ENCODE results near the gene RBM39.

DNA sequence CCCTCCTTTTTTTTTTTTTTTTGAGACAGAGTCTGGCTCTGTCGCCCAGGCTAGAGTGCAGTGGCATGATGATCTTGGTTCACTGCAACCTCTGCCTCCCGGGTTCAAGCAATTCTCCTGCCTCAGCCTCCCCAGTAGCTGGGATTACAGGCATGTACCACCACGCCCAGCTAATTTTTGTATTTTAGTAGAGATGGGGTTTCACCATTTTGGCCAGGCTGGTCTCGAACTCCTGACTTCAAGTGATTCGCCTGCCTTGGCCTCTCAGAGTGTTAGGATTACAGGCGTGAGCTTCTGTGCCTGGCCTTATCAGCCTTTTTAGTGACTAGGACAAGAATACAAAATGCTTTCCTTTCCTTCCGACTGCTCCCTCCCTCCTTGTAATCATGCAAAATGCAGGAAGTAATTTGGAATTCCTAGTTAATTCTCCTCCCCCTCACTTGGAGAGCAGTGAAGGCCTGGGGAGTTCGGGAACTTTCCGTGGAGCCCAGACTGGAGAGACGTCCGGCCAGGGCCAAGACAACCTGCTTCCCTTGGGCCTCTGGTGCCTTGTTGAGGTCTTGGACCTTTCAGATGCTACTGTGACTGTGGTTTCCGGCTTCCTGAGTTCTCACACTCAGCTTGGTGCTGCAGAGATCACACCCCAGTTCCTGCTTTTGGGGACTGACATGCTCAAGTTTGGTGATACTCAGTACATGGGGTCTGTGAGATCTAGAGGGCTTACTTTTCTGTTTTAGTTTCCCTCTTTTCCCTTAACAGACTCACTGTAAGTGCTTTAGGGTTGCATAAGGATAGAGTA lies 25.8 kb upstream of the RBM39 start:
- TF ChIP-seq, protein P1, sequence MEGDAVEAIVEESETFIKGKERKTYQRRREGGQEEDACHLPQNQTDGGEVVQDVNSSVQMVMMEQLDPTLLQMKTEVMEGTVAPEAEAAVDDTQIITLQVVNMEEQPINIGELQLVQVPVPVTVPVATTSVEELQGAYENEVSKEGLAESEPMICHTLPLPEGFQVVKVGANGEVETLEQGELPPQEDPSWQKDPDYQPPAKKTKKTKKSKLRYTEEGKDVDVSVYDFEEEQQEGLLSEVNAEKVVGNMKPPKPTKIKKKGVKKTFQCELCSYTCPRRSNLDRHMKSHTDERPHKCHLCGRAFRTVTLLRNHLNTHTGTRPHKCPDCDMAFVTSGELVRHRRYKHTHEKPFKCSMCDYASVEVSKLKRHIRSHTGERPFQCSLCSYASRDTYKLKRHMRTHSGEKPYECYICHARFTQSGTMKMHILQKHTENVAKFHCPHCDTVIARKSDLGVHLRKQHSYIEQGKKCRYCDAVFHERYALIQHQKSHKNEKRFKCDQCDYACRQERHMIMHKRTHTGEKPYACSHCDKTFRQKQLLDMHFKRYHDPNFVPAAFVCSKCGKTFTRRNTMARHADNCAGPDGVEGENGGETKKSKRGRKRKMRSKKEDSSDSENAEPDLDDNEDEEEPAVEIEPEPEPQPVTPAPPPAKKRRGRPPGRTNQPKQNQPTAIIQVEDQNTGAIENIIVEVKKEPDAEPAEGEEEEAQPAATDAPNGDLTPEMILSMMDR (IDR thresholded peaks at IDR 0.05; ENCODE audit: low read depth, low read length), result no peak
- no peak for TF ChIP-seq EZH2phosphoT487 (IDR thresholded peaks at IDR 0.05; ENCODE audit: low read depth)
